Posterior vena cava (tissue), 2 donors: ENCODE data around the gene C1orf116. TPM values are rescaled to one million over a fixed set of nuclear protein-coding genes. Genes with fewer than 3 reads are reported as not detected.

Experiments
- DNase-seq: peaks from one replicate; pipeline ENCODE4 v3.0.0-alpha.2; 2020; ENCODE audit warnings: low spot score
- intact Hi-C, 2 donors: fragments of 100-400 bp; cut with DNase I; formaldehyde crosslinking; loops; one replicate each; pipeline versions ENCODE4 v1.14.1 to v1.14.2; 2022 to 2023
- long read RNA-seq, 2 donors: library from polyadenylated mRNA; unstranded; transcript quantifications; one replicate each; pipeline ENCODE4 v2.0.0, GENCODE V29; 2020 to 2021
- total RNA-seq, 2 donors: library from RNA; stranded (reverse); fragmentation: NEBNext Ultra II Directional; extraction: Animal tissue kit (Norgen Biotek cat#: 25700); gene quantifications; one replicate each; pipeline ENCODE4 v1.2.1, GENCODE V29; 2021
- donor health status: DM: yes; HTN: yes; CAD: no.
- donor health status: DM: yes; HTN: yes; CAD: no.

C1orf116 gene
- not detected for total RNA-seq
- long read RNA-seq, donor 1, result 0 reads
- long read RNA-seq, donor 2, result 0 reads

DNA sequence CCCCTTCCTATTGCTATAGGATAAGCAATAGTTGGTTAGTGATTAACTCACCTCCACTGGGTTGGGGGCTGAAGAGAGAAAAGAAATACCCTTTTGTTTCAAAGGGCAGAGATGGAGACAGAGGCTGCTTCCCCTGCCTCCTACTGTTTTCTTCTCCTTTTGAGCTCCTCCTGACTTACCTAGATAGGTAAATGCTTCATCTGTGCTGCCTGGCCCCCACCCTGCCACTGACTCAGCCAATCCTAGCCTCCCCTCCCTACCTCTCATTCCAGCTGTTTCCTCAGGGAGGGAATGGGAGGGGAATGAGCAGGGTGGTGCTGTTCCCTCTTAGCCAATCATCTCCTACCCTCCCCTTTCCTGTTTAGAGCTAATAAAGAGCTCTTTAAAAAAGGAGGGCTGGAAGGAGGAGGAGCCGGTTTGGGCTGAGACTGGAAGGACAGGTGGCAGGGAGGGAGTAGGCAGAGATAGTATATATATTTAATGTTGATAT lies at the start of gene C1orf116:
Gene C1orf116, minus strand, starts transcription at position 229 of the 490 bp plus-strand sequence. CDS start 5,158 bp downstream, outside the sequence.
- DNase-seq, result no peak
- intact Hi-C loops, result no loop called here

DNA sequence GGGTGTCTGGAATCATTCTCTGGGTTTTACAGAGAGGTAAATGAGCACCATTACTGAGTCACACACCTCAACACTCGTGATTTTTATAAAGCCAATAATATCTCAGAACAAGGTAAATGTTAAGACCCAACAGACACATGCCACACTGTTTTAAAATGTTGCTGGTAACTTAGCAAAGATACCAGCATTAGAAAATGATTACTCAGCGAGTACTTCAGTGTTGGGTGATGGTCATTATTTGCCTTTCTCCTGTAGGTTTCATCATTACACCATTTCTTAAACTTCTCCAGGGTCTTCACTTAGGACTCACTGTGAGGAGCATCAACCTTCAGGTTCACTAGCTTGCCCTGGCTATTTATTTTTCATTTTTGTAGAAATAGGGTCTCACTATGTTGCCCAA lies 49.2 kb upstream of the C1orf116 start:
- intact Hi-C loops, result no loop called here
- no peak for DNase-seq

DNA sequence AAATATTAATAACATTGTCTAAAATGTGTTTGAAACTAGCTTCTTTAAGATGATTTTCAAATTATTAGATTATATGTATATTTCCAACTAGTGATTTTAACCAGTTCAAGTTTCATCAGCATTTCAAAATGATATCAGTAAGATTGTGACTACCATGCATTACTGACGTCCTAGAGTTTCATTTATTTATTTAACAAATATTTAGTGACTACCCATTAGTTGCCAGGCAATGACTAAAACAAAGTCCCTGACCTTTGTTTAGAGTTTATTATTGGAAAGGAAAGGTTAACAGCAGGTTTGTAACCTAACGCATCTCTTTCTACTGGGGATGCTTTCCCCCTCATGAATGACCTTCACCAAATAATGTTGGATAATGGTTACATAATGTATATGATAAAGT lies 48.5 kb upstream of the C1orf116 start:
- intact Hi-C loops, result no loop called here
- no peak for DNase-seq

DNA sequence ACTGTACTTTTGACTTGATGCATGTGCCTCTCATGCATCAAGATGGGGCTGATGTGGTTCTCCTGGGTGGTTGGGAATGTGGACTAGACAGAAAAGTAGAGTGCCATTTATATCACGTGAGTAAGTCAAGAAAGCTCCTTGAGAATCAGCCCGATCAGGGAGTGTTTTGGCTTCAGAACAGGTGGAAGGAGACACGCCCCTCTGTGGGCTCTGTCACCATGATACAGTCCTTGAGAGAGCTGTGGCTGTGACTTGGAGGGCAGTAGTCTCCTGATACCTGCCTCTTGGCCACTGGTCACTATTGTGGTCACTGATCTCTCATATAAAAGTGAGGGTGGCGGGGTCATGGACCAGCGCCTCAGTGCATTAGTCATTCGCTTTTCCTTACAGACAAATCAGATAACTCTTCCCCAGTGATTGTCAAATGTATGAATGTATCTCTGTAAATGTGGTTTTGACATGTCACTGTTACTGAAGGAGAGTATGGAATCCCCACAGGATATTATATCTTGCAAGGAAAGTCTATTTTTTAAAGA lies 47.2 kb upstream of the C1orf116 start:
- DNase-seq, result no peak
- intact Hi-C loops, result no loop called here

DNA sequence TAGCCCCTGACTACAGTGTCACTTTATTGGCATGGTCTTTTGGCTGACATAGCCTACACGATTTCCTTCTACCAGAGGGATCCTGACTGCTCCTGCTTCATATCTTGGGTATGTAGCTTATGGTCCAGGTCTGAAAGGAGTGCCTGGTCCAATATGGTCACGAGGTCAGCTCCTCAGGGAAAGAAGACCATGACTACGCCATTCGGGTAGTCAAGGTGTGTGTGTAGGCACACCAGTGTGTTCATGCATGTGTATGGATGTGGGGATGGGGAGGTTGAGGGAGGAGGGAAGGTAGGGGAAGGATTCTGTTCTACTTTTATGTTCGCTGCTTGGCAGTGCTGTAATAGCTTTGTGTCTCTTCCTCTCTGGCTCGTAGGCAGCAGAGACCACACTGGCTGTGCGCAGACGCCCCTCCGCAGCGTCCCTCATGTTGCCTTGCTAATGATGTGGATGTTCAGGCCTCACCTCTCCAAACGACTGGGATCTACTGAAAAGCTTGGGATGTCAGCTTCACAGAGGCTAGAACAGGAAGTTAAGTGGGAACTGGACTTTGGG lies 46.1 kb upstream of the C1orf116 start:
- intact Hi-C loops, result no loop called here
- no peak for DNase-seq

DNA sequence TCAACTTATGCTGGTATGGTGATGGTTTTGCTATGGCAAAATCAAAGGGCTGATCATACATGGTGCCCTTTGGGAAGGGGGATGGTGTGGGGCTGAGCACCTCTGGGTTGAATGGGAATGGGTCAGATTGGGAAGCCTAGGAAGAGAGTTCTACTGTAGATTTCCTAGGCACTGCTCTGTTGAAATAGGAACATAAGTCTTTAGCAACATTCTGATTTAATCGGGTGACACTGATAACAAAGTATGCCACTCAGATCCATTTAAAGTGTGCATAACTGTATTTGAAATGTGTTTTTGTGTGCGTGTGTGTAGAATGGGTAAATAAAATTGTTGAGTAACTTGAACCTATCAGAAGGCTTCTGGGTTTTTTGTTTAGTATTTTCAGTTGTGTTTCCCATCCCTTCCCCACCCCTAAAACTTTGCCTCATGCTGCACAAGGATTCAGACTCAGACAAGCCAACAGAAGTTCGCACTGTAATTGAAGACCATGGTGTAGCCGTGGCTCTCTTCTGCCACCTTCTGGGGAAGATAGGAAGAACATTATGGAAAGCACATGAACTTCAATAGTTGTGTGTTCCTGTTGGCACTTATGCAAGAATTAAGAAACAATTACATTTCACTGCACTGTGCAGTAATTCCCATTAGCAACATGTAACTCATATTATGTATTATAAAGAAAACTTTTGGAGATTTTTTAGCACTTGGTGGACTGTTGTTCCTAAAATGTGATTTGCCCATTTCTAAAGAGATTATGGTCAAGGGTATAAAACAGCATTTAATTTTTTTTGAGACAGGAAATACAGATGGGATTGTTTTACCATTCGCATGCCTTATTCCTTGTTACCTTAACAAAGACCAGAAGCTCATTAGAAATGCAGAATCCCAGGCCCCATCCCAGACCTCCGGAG lies 45.2 kb upstream of the C1orf116 start:
- DNase-seq, result no peak

DNA sequence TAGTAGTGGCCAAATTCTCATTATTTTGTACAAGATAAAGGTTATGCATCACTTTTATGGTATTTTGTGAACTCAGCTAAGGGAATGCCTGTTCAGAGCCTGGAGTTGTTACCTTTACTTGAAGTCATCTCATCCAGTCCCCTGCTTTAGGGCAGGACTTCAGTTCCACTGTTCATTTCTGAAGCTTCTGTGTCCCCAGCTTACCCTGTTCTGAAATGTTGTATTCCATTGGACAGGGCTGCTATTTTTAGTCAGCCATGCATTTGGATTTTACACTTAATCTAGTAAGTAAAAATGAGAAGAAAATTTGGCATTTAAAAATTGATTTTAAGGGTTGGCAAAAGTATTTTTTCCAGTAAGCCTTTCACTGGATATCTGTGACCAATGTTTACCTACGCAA lies 44.5 kb upstream of the C1orf116 start:
- DNase-seq, result no peak
- intact Hi-C loops, result no loop called here

More for the DNA sequence above, 45.2 kb upstream of the C1orf116 start:
- intact Hi-C loops, result no loop called here

DNA sequence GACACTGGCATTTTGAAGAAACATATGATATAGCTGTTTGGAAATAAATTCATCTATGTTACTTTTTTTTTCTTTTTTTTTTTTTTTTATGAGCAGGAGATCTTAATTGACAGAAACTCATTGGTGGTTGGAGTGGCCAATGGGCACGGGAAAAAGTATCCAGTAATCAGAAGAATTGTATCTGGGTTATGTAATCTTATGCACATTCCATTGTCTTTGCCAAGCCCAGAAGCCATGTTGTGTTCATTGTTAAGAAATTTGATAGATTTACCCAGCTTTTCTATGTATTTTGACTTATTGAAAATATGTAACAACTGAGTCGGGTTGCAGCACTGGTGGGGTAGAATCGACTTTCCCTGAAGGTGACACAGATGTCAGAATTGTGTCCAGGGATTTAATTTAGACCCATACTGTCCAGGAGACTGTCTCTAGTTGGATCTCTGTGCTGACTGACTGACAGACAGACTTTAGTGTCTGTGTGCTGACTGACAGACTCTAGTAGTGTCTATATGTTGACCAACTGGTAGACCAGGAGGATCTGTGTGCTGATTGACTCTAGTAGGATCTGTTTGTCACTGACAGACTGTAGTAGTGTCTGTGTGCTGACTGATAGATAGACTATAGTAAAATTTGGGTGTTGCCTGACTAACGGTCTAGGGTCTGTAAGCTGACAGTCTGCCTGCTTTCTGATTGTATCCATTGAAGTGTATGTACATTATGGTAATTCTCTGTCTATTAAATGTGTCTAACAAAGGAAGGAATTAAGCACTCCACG lies 43.8 kb upstream of the C1orf116 start:
- intact Hi-C loops, result no loop called here
- no peak for DNase-seq

DNA sequence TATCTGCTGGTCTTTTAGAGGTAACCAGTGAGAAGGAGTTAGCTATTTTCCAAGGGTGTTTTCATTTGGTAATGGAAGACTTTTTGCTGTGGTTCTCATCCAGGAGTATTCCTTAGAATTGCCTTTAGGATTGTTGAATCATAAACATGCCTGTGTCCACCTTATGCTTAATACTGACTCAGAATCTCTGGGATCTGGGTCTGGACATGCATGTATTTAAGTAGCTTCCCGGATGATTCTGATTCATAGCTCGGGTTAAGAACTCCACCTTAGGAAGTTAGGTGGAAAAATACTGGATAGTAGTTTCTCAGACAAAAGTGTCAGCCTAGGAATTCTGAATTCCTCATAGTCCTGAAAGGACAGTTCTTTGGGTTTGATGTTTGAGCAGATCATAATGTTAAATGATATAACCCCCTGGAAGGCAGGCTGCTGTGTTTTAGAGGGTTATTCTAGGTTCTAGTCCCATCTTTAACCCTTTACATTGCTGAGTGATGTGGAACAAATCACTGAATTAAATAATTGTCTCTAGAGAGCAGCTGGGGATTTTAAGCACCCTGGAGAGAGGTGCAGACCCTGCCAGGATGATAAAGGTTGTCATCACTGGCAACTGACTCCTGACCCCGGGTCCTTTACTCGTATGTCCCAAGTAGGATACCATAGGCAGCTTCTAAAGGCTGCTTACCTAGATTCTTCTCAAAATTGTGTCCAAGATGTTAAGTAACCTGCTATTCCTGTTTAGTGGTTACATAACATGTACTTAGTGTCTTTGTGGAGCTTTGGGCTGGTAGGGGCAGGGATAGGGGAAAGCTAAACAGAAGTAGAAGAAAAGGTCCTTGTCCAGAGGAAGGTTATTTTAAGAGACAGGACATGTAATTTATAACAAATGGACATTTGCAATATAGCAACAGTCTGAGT lies 41.6 kb upstream of the C1orf116 start:
- no peak for DNase-seq
- intact Hi-C loops, result no loop called here

DNA sequence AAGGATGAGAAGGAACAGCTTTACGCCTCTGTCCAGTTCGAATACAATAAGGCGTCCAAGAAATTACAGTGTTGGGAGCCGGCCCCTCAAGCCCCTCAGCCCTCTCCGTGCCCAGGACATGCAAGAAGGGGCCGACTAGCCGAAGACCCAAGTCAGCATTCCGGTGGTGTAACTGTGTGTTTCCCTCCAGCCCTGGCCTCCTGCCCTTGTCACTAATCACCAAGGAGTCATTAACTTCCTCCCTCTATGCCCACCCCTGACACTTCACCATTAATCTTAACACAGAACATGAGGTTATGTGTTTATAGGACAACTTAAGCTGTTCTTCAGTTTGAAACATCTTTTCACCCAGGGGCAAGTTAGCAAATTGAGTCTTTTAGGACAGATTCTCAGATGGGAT lies 39.7 kb upstream of the C1orf116 start:
- intact Hi-C loops, result no loop called here
- no peak for DNase-seq

DNA sequence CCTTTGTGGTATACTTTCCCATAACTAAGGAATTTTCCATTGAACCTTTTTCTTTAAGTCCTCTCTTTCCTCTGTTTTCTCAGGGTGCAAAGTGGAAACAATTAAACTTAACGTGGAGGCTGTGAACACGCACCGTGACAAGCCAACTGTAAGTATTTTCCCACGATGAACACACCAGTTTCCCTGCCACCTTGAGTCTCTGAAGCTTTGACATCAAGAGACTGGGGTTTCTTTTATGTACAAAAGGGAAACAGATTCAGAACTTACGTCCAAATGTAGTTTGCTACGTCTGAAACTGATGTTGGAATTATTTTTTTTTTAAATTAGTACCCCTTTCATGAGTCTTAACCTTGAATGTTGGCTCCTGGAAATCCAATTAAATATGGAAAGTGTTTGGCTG lies 38.9 kb upstream of the C1orf116 start:
- intact Hi-C loops, result no loop called here
- no peak for DNase-seq

DNA sequence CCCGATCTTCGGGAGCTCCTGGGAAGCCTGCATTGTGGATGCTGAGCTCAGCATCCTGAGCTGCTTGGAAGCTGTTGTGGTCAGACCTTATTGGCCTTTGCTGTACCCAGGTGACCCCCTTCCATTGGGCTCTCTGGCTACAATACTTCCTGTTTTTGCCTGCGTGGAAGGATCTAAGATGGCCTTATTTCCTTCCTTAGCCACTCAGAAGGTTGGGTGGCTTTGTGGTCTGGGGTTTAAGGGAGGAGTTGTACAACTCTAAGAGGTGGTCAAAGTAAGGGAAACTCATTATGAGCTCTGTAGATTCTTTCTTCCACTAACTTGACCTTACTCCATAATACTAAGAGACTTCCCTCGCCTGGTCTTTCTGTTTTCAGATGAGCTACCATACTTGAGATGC lies 38.3 kb upstream of the C1orf116 start:
- intact Hi-C loops, result no loop called here

DNA sequence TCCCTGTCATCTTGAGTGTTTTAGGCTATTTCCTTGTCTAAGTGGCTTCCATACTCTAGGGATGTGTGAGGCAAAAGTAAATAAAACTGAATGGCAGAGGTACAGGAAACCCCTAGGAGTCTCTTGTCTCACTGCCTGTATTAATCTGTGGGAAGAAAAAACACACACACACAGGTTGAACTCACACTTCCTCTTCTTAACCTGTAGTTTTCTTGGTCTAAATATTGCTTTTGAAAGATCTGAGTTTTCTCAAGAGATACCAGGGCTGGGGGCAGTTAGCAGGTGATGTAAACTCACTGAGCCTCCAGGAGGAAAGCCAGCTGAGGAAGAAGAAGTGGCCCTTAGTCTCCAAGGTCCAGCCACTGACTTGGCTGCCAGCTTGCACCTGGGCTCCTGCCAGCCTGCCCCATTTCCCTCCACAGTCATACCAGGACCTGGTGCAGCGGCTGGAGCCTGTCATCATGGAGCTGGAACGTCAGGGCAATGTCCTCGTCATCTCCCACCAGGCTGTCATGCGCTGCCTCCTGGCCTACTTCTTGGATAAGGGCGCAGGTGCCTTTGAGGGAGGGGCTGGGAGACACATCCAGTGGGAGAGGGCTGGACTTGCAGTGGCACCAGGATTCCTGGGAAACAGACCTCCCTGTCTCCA lies 37.4 kb upstream of the C1orf116 start:
- intact Hi-C loops, result no loop called here
- no peak for DNase-seq

More for the DNA sequence above, 38.3 kb upstream of the C1orf116 start:
- no peak for DNase-seq

DNA sequence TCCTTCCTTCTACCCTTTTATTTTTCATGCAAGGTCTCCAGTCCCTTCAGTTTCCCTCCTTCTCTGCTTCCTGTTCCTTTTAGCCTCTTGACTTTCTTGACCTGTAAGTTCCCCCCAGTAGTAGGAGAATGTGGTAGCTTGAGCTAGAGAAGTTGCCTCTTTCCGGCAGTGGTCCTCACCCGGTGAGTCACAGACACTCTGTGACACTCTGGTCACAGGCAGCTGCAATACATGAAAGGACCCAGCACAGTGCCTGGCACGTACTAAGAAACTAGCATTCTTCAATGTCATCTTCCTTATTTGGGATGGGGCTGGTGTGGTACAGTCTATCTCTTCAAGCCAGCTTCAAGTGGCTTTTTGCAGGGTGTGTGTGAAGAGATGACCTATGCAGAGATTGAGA lies 36.5 kb upstream of the C1orf116 start:
- intact Hi-C loops, result no loop called here
- no peak for DNase-seq

DNA sequence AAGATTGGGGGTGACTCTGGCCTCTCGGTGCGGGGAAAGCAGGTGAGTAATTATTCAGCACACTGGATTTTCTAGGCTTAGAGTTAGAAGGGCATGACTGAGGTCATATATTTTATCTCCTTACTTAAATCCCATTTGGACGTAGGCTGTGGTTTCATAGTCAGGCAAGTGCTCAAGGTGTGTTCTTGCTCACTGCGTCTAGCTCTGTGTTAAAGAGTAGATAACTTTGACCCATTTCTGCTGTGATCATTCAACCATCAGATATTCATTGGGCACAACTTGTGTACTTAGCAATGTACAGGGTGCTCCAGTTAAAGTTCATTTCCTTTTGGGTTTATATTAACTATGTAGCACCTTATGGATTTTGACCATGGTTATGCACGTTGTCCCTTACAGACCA lies 35.1 kb upstream of the C1orf116 start:
- intact Hi-C loops, result no loop called here
- DNase-seq, result no peak

DNA sequence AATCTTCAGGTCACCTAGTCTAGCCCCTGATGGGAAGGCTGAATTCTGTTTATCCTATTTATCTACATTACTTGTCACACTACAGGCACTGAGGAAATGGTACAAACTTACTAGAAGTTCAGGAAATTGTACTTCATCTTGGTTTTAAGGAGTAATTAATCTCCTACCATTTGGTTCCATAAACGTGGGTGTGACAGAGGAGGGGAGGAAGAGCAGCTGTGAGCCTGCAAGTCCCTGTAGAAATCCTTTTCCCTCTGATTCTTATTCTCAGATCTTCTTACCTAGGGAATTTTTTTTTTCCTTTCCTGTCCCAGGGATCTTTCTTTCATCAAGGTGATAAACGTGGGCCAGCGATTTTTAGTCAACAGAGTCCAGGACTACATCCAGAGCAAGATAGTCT lies 34.6 kb upstream of the C1orf116 start:
- intact Hi-C loops, result no loop called here

DNA sequence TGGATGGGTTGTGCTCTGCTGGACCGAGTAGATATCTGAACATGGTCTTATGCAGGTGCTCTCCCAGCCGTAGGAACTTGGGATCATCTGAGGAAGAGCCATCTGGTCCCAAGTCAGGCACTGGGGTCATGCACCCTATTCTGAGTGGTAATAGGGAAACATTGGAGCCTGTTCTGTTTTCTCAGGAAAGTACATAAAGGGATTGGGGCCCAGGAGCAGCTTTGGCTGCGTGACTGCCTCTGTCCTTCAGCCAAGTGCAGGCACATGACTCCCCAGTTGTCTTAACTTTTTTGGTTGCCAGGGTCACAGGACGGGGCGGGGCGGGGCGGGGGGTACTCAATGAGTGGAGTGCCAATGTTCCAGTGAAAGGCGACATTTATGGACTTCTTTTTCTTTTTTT lies 32.0 kb upstream of the C1orf116 start:
- DNase-seq, result no peak
- intact Hi-C loops, result no loop called here

More for the DNA sequence above, 34.6 kb upstream of the C1orf116 start:
- DNase-seq, result no peak

DNA sequence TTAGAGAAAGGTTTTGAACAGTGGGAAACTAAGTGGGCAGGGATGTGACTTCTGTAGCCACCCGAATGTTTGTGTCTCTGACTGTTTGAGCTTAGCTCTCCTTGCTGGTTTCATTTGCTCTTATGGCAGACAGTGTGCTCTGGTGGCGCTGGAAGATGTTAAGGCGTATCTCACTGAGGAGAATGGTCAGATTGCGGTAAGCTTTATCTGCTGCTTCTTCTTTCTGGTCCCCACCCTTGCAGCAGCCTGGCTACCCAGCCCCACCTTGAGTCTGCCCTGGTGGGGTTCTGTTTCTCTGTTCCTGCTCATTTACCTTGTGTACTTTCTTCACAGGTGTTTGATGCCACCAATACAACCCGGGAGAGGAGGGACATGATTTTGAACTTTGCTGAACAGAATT lies 30.5 kb upstream of the C1orf116 start:
- intact Hi-C loops, result no loop called here

More for the DNA sequence above, 30.5 kb upstream of the C1orf116 start:
- DNase-seq, result no peak
